Mesenchymal stem cell (in vitro differentiated cells and primary cell): ENCODE results near the gene MYO6.
"Not testable (repeated sequence)": the region's sequence is repeated elsewhere in the genome, so short reads cannot be mapped to it uniquely, and the experiment has no call there.

ENCODE experiments used
- DNase-seq: peaks from one replicate; pipeline ENCODE4 v3.0.0-alpha.2; 2013
- H2AFZ ChIP-seq: one replicate; pipeline ENCODE4 v1.6.1; 2013; ENCODE audit warnings: low read depth, mild to moderate bottlenecking, control low read depth, inconsistent platforms, low read length, moderate library complexity
- H2AK5ac ChIP-seq: 2 replicates; pipeline ENCODE4 v1.6.1; 2013; ENCODE audit warnings: low read length, moderate library complexity, mild to moderate bottlenecking, inconsistent platforms; ENCODE audit not compliant: severe bottlenecking
- H2BK120ac ChIP-seq: one replicate; pipeline ENCODE4 v1.6.1; 2013; ENCODE audit warnings: low read depth, mild to moderate bottlenecking, inconsistent platforms, low read length, moderate library complexity
- H2BK12ac ChIP-seq, 2 experiments: one replicate each; pipeline ENCODE4 v1.6.1; 2013; ENCODE audit warnings: inconsistent platforms in 2 of 2, low read length in 2 of 2, mild to moderate bottlenecking in 2 of 2, moderate library complexity in 2 of 2, control low read depth in 1 of 2
- H2BK15ac ChIP-seq: one replicate; pipeline ENCODE4 v1.6.1; 2013; ENCODE audit warnings: mild to moderate bottlenecking, low read depth, inconsistent platforms; ENCODE audit not compliant: poor library complexity, severe bottlenecking
- H2BK5ac ChIP-seq: 2 replicates; pipeline ENCODE4 v1.6.1; 2013; ENCODE audit warnings: low read depth, mild to moderate bottlenecking, low read length, control low read depth, inconsistent platforms; ENCODE audit not compliant: poor library complexity, severe bottlenecking
- H3K14ac ChIP-seq, 2 experiments: one replicate each; pipeline ENCODE4 v1.6.1; 2013; ENCODE audit warnings: inconsistent platforms in 2 of 2, low read length in 2 of 2, control low read depth in 1 of 2, mild to moderate bottlenecking in 1 of 2, moderate library complexity in 1 of 2
- H3K18ac ChIP-seq, 2 experiments: one replicate each; pipeline ENCODE4 v1.6.1; 2013; ENCODE audit warnings: inconsistent platforms in 2 of 2, low read length in 2 of 2, control low read depth in 1 of 2, low read depth in 1 of 2, mild to moderate bottlenecking in 1 of 2
- H3K23ac ChIP-seq, 2 experiments: one replicate each; pipeline ENCODE4 v1.6.1; 2013; ENCODE audit warnings: inconsistent platforms in 2 of 2, low read length in 2 of 2, mild to moderate bottlenecking in 2 of 2, moderate library complexity in 2 of 2, control low read depth in 1 of 2
- H3K27ac ChIP-seq: 2 replicates; pipeline ENCODE4 v1.5.1; 2013; ENCODE audit warnings: mild to moderate bottlenecking, moderate library complexity, low read length, control low read depth, inconsistent platforms; ENCODE audit not compliant: poor library complexity, severe bottlenecking
- H3K27me3 ChIP-seq, 2 experiments: 2 replicates each; pipeline versions ENCODE4 v1.6.1 to v1.7.0; 2013; ENCODE audit warnings: low read length in 2 of 2, mild to moderate bottlenecking in 2 of 2, moderate library complexity in 2 of 2, control low read depth in 1 of 2, inconsistent platforms in 1 of 2; ENCODE audit not compliant: control insufficient read depth in 1 of 2, insufficient read depth in 1 of 2
- H3K36me3 ChIP-seq, 2 experiments: 2 replicates each; pipeline versions ENCODE4 v1.6.1 to v1.7.0; 2013; ENCODE audit warnings: low read length in 2 of 2, control low read depth in 1 of 2, inconsistent platforms in 1 of 2, low read depth in 1 of 2, mild to moderate bottlenecking in 1 of 2; ENCODE audit not compliant: insufficient read depth in 2 of 2, control insufficient read depth in 1 of 2
- H3K4ac ChIP-seq, 2 experiments: one replicate each; pipeline ENCODE4 v1.6.1; 2013; ENCODE audit warnings: inconsistent platforms in 2 of 2, low read length in 2 of 2, mild to moderate bottlenecking in 2 of 2, moderate library complexity in 2 of 2, control low read depth in 1 of 2, low read depth in 1 of 2
- H3K4me1 ChIP-seq: 2 replicates; pipeline ENCODE4 v1.6.1; 2013; ENCODE audit warnings: low read depth, low read length, control low read depth; ENCODE audit not compliant: control insufficient read depth, insufficient read depth
- H3K4me2 ChIP-seq: 2 replicates; pipeline ENCODE4 v1.6.1; 2013; ENCODE audit warnings: low read length, mild to moderate bottlenecking, inconsistent platforms; ENCODE audit not compliant: poor library complexity, severe bottlenecking
- H3K4me3 ChIP-seq, 2 experiments: 2 replicates each; pipeline versions ENCODE4 v1.5.1 to v1.7.0; 2013; ENCODE audit warnings: low read length in 2 of 2, mild to moderate bottlenecking in 2 of 2, control low read depth in 1 of 2, low read depth in 1 of 2; ENCODE audit not compliant: insufficient read depth in 1 of 2
- H3K79me1 ChIP-seq: replicated peaks from 2 replicates; pipeline ENCODE4 v1.6.1; 2013; ENCODE audit warnings: mild to moderate bottlenecking, control low read depth, low read length, inconsistent platforms; ENCODE audit not compliant: poor library complexity, severe bottlenecking
- H3K9ac ChIP-seq: 2 replicates; pipeline ENCODE4 v1.7.0; 2013; ENCODE audit warnings: mild to moderate bottlenecking, low read length, moderate library complexity
- H3K9me3 ChIP-seq: 2 replicates; pipeline ENCODE4 v1.7.0; 2013; ENCODE audit warnings: mild to moderate bottlenecking, low read length; ENCODE audit not compliant: control insufficient read depth
- H4K8ac ChIP-seq: one replicate; pipeline ENCODE4 v1.6.1; 2013; ENCODE audit warnings: inconsistent platforms, mild to moderate bottlenecking, low read length, moderate library complexity
- H4K91ac ChIP-seq: one replicate; pipeline ENCODE4 v1.6.1; 2013; ENCODE audit warnings: mild to moderate bottlenecking, low read length, inconsistent platforms
- WGBS: methylation state at CpG from one replicate; pipeline ENCODE4 v1.1.7; 2013; ENCODE audit warnings: mixed read lengths; 5-methylcytosine and 5-hydroxymethylcytosine counted together

Gene MYO6

DNA sequence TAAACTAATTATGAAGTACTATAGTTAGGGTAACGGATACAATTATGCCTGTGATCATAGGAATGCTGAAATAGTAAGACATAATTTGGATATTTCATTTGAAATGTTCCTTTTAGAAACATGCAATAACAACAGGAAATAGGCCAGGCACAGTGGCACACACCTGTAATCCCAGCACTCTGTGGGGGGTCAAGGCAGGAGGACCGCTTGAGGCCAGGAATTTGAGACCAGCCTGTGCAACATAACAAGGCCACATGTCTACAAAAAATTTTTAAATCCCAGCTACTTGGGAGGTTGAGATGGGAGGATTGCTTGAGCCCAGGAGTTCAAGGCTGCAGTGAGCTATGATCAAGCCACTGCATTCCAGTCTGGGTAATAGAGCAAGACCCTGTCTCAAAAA, 25.7 kb upstream of the MYO6 start:
- no peak overlapping the region for H2AK5ac ChIP-seq
- H2BK12ac ChIP-seq = no peak overlapping the region
- H3K27me3 ChIP-seq = no peaks in the 10 kb centered on the region
- H4K91ac ChIP-seq = no peak overlapping the region
- no peak overlapping the region for H3K18ac ChIP-seq
- H3K4me3 ChIP-seq = no peak overlapping the region
- no peak overlapping the region for H3K4ac ChIP-seq
- H2BK15ac ChIP-seq = no peak overlapping the region
- no peak overlapping the region for H3K4me2 ChIP-seq
- no peak overlapping the region for H2AFZ ChIP-seq
- H3K36me3 ChIP-seq = peaks cover 0 to 6% of the 10 kb centered on the region in 2 experiments
- no peak overlapping the region for H4K8ac ChIP-seq
- H3K9me3 ChIP-seq = no peaks in the 10 kb centered on the region
- WGBS = no CpG with 5 or more reads among the region's 2 CpGs
- peaks cover 2% of the 10 kb centered on the region for H3K79me1 ChIP-seq
- no peak overlapping the region for H3K9ac ChIP-seq
- no peak for DNase-seq
- H3K27ac ChIP-seq = no peak overlapping the region
- H2BK5ac ChIP-seq = no peak overlapping the region
- no peak overlapping the region for H3K14ac ChIP-seq
- no peak overlapping the region for H2BK120ac ChIP-seq
- no peaks in the 10 kb centered on the region for H3K4me1 ChIP-seq
- H3K23ac ChIP-seq = no peak overlapping the region

DNA sequence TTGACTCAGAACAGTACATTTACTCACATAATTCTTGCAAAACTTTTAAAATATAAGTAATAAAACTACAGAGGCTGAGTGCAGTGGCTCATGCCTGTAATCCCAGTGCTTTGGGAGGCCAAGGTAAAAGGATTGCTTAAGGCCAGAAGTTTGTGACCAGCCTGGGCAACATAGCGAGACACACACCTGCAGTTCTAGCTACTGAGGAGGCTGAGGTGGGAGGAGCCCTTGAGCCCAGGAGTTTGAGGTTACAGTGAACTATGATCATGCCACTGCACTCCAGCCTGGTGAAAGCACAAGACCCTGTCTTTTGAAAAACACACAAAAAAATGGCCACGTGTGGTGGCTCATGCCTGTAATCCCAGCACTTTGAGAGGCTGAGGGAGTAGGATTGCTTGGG, 21.8 kb upstream of the MYO6 start:
- no peak for DNase-seq
- Histone ChIP-seq H2BK5ac (no peak overlapping the region), H3K9ac (no peak overlapping the region), H2BK120ac (no peak overlapping the region), H3K27me3 (no peaks in the 10 kb centered on the region), H3K23ac (no peak overlapping the region), H3K14ac (no peak overlapping the region), H3K4ac (no peak overlapping the region), H3K27ac (no peak overlapping the region), H2AFZ (no peak overlapping the region), H3K9me3 (no peaks in the 10 kb centered on the region), H2BK15ac (no peak overlapping the region), H3K18ac (no peak overlapping the region), H3K4me2 (no peak overlapping the region), H3K79me1 (no peaks in the 10 kb centered on the region), H2AK5ac (no peak overlapping the region), H4K91ac (no peak overlapping the region), H3K36me3 (no peaks in the 10 kb centered on the region), H3K4me3 (no peak overlapping the region), H3K4me1 (no peaks in the 10 kb centered on the region), H4K8ac (no peak overlapping the region), H2BK12ac (no peak overlapping the region)
- 88% methylated on average over 2 of the region's 2 CpGs for WGBS

DNA sequence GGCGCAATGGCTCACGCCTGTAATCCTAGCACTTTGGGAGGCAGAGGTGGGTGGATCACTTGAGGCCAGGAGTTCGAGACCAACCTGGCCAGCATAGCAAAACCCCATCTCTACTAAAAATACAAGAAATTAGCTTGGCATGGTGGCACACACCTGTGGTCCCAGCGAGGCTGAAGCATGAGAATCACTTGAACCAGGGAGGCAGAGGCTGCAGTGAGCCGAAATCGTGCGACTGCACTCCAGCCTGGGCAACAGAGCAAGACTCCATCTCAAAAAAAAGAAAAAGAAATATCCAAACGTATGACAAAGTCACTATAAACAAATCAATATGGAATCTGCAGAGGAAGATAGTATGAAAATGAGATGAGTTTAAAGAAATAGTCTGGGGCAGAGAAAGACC, 18.0 kb upstream of the MYO6 start:
- H2BK12ac ChIP-seq, H3K36me3 ChIP-seq, H3K4me3 ChIP-seq, H3K27ac ChIP-seq, H3K9ac ChIP-seq, H3K79me1 ChIP-seq, H3K14ac ChIP-seq, H2BK120ac ChIP-seq, H3K23ac ChIP-seq, H2AFZ ChIP-seq, H2AK5ac ChIP-seq, H3K4me2 ChIP-seq, H3K9me3 ChIP-seq, H3K18ac ChIP-seq, H4K8ac ChIP-seq, H3K4me1 ChIP-seq, H4K91ac ChIP-seq, H3K27me3 ChIP-seq, DNase-seq, H3K4ac ChIP-seq, H2BK15ac ChIP-seq, H2BK5ac ChIP-seq: not testable (repeated sequence)
- WGBS = 69% methylated on average over 3 of the region's 8 CpGs

DNA sequence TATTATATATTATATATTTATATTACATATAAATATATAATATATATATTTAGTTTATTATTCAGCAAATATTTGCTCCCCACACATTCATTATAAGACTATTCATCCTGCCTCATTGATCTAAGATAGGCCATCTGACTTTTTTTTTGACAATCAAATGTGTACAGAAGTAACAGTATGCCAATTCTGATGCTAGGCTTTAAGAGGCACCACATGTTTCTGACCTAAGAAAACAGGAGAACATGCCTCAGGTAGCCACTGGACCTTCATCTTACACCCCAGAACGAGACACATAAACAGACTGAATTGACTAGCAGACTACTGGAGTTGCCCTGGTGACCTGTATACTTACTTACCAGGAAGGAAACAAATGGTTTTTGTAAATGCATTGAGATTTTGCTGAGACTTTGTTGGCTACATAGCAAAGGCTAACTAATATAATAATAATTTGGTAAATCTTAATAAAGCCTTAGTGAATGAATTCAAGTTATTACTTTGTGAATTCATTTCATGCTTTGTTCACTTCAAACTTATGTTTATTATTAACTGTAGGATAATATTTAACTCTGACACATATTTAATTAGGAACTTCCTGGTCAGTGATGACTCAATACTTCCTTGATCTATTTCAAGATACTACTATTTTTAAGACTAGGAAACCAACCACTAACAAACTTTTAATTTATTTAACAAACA, 13.4 kb upstream of the MYO6 start:
- no peaks in the 10 kb centered on the region for H3K9me3 ChIP-seq
- H3K4me1 ChIP-seq = no peaks in the 10 kb centered on the region
- H2BK120ac ChIP-seq = no peak overlapping the region
- H3K9ac ChIP-seq = peak overlapping the region; percentile 51
- H3K4me2 ChIP-seq = peak overlapping the region; percentile 27
- no CpG with 5 or more reads among the region's 1 CpG for WGBS
- no peak overlapping the region for H3K4ac ChIP-seq
- H3K27me3 ChIP-seq = no peaks in the 10 kb centered on the region
- DNase-seq = peak; percentile 67
- H4K8ac ChIP-seq = no peak overlapping the region
- no peak overlapping the region for H4K91ac ChIP-seq
- no peak overlapping the region for H3K4me3 ChIP-seq
- H3K23ac ChIP-seq = no peak overlapping the region
- no peak overlapping the region for H2AFZ ChIP-seq
- H3K14ac ChIP-seq = no peak overlapping the region
- H2AK5ac ChIP-seq = no peak overlapping the region
- H2BK15ac ChIP-seq = no peak overlapping the region
- no peaks in the 10 kb centered on the region for H3K36me3 ChIP-seq
- no peaks in the 10 kb centered on the region for H3K79me1 ChIP-seq
- no peak overlapping the region for H2BK12ac ChIP-seq
- H3K18ac ChIP-seq = no peak overlapping the region
- peak overlapping the region; percentile 84 for H3K27ac ChIP-seq
- no peak overlapping the region for H2BK5ac ChIP-seq
